Measurements from ENCODE around the gene SH3RF1.
A peak's percentile ranks its signal among the peaks of the same experiment; 100 is the strongest.

The SH3RF1 gene

GRCh38 chr4:169079942-169080827 is 190.6 kb downstream of the SH3RF1 start:
- no peak for TF ChIP-seq CTCF (IDR thresholded peaks at IDR 0.05; ENCODE audit: low read depth, low read length)
- DNase-seq (ENCODE audit: extremely low read depth, low read depth): peak; percentile 61

- DNase-seq (ENCODE audit: extremely low read depth, low read depth): no peak
- TF ChIP-seq CTCF (IDR thresholded peaks at IDR 0.05; ENCODE audit: low read depth, low read length): no peak
Measured at GRCh38 chr4:169074117-169074516, 196.6 kb downstream of the SH3RF1 start.

GRCh38 chr4:169071747-169072146 is 199.0 kb downstream of the SH3RF1 start:
- TF ChIP-seq CTCF (IDR thresholded peaks at IDR 0.05; ENCODE audit: low read depth, low read length): no peak
- no peak for DNase-seq (ENCODE audit: extremely low read depth, low read depth)

GRCh38 chr4:169070895-169071218 is 199.9 kb downstream of the SH3RF1 start:
- TF ChIP-seq CTCF (IDR thresholded peaks at IDR 0.05; ENCODE audit: low read depth, low read length): no peak
- DNase-seq (ENCODE audit: extremely low read depth, low read depth): no peak

GRCh38 chr4:169070071-169070894 is 200.5 kb downstream of the SH3RF1 start:
- peak; percentile 74 for DNase-seq (ENCODE audit: extremely low read depth, low read depth)

GRCh38 chr4:169068423-169068822 is 202.3 kb downstream of the SH3RF1 start:
- no peak for TF ChIP-seq CTCF (IDR thresholded peaks at IDR 0.05; ENCODE audit: low read depth, low read length)
- DNase-seq (ENCODE audit: extremely low read depth, low read depth): no peak

More at GRCh38 chr4:169070071-169070894, 200.5 kb downstream of the SH3RF1 start:
- TF ChIP-seq CTCF (IDR thresholded peaks at IDR 0.05; ENCODE audit: low read depth, low read length): no peak

- no peak for TF ChIP-seq CTCF (IDR thresholded peaks at IDR 0.05; ENCODE audit: low read depth, low read length)
- no peak for DNase-seq (ENCODE audit: extremely low read depth, low read depth)
Measured at GRCh38 chr4:169066934-169067333, 203.8 kb downstream of the SH3RF1 start.
